HepG2 (cell line): ENCODE measurements around the gene ENPP7. TPM values are rescaled to one million over a fixed set of nuclear protein-coding genes. Genes with fewer than 3 reads are reported as not detected.

Experiments
- ADNP ChIP-seq: sonication (generic); formaldehyde crosslinking; IDR thresholded peaks from 2 replicates; pipeline ENCODE4 v1.4.0; 2020; ENCODE audit warnings: missing genetic modification reagents
- DDIT3 ChIP-seq: sonication (generic); formaldehyde crosslinking; IDR thresholded peaks from 2 replicates; pipeline ENCODE4 v1.4.0; 2020; ENCODE audit warnings: mild to moderate bottlenecking, missing genetic modification reagents
- E2F1 ChIP-seq: sonication (generic); formaldehyde crosslinking; IDR thresholded peaks from 2 replicates; pipeline ENCODE4 v1.5.0; 2020; ENCODE audit warnings: missing genetic modification reagents
- KLF12 ChIP-seq: sonication (generic); formaldehyde crosslinking; IDR thresholded peaks from 2 replicates; pipeline ENCODE4 v1.4.0; 2020; ENCODE audit warnings: missing genetic modification reagents, borderline replicate concordance
- LCORL ChIP-seq, 2 experiments: fragments of 450-650 bp in 1 of 2; sonication (generic) in 1 of 2; formaldehyde crosslinking in 1 of 2; IDR thresholded peaks; 2 replicates each; pipeline versions ENCODE4 v1.5.0 to v1.6.1; 2017 to 2020; ENCODE audit warnings: antibody characterized with exemption in 1 of 2, missing genetic modification reagents in 1 of 2
- MAFF ChIP-seq: IDR thresholded peaks from 2 replicates; pipeline ENCODE4 v1.6.1; 2011; ENCODE audit warnings: low read depth, low read length, improper control_type of control experiment
- MBD4 ChIP-seq: IDR thresholded peaks from 2 replicates; pipeline ENCODE4 v1.6.1; 2012; ENCODE audit warnings: low read length, inconsistent platforms, borderline replicate concordance
- MTA1 ChIP-seq: sonication (generic); formaldehyde crosslinking; IDR thresholded peaks from 2 replicates; pipeline ENCODE4 v1.4.0; 2020; ENCODE audit warnings: missing genetic modification reagents, mild to moderate bottlenecking, borderline replicate concordance
- NPAS2 ChIP-seq: sonication (generic); formaldehyde crosslinking; IDR thresholded peaks from 2 replicates; pipeline ENCODE4 v1.8.0; 2022; ENCODE audit warnings: mild to moderate bottlenecking, missing genetic modification reagents, borderline replicate concordance
- POLR2G ChIP-seq: fragments of 200-400 bp; formaldehyde crosslinking; IDR thresholded peaks from 2 replicates; pipeline ENCODE4 v1.6.1; 2018; ENCODE audit warnings: mild to moderate bottlenecking, low read depth, low read length, moderate library complexity
- RBAK ChIP-seq: sonication (generic); formaldehyde crosslinking; IDR thresholded peaks from 2 replicates; pipeline ENCODE4 v1.5.1; 2020; ENCODE audit warnings: mild to moderate bottlenecking, missing genetic modification reagents
- SP4 ChIP-seq: sonication (generic); formaldehyde crosslinking; IDR thresholded peaks from 2 replicates; pipeline ENCODE4 v1.8.1; 2023; ENCODE audit warnings: mild to moderate bottlenecking, missing genetic modification reagents
- STAG1 ChIP-seq: sonication (generic); formaldehyde crosslinking; IDR thresholded peaks from 2 replicates; pipeline ENCODE4 v1.4.0; 2020; ENCODE audit warnings: missing genetic modification reagents
- THAP8 ChIP-seq: sonication (generic); formaldehyde crosslinking; IDR thresholded peaks from 2 replicates; pipeline ENCODE4 v1.5.1; 2020; ENCODE audit warnings: missing genetic modification reagents, mild to moderate bottlenecking, borderline replicate concordance
- THRA ChIP-seq: sonication (generic); formaldehyde crosslinking; IDR thresholded peaks from 2 replicates; pipeline ENCODE4 v1.4.0; 2020; ENCODE audit warnings: missing genetic modification reagents, borderline replicate concordance
- YEATS4 ChIP-seq: sonication (generic); formaldehyde crosslinking; IDR thresholded peaks from 2 replicates; pipeline ENCODE4 v1.4.0; 2020; ENCODE audit warnings: missing genetic modification reagents, borderline replicate concordance
- ZNF333 ChIP-seq: sonication (generic); formaldehyde crosslinking; IDR thresholded peaks from 2 replicates; pipeline ENCODE4 v1.4.0; 2020; ENCODE audit warnings: mild to moderate bottlenecking, missing genetic modification reagents, borderline replicate concordance
- ZNF414 ChIP-seq: sonication (generic); formaldehyde crosslinking; IDR thresholded peaks from 2 replicates; pipeline ENCODE4 v1.5.0; 2020; ENCODE audit warnings: missing genetic modification reagents
- ZNF556 ChIP-seq: sonication (generic); formaldehyde crosslinking; IDR thresholded peaks from 2 replicates; pipeline ENCODE4 v1.4.0; 2020; ENCODE audit warnings: mild to moderate bottlenecking, missing genetic modification reagents, borderline replicate concordance
- ZNF563 ChIP-seq: sonication (generic); formaldehyde crosslinking; IDR thresholded peaks from 2 replicates; pipeline ENCODE4 v1.8.0; 2022; ENCODE audit warnings: mild to moderate bottlenecking, moderate library complexity, missing genetic modification reagents
- ZNF720 ChIP-seq: sonication (generic); formaldehyde crosslinking; IDR thresholded peaks from 2 replicates; pipeline ENCODE4 v1.4.0; 2020; ENCODE audit warnings: missing genetic modification reagents
- ZNF790 ChIP-seq: sonication (generic); formaldehyde crosslinking; IDR thresholded peaks from 2 replicates; pipeline ENCODE4 v1.8.0; 2022; ENCODE audit warnings: missing genetic modification reagents, mild to moderate bottlenecking, borderline replicate concordance
- ZNF792 ChIP-seq: IDR thresholded peaks from 2 replicates; pipeline ENCODE4 v1.6.1; 2016
- ZSCAN5A ChIP-seq: sonication (generic); formaldehyde crosslinking; IDR thresholded peaks from 2 replicates; pipeline ENCODE4 v1.8.0; 2022; ENCODE audit warnings: mild to moderate bottlenecking, missing genetic modification reagents, borderline replicate concordance
- polyA plus RNA-seq, 8 experiments: library from polyadenylated mRNA; depleted of rRNA in 3 of 8; stranded (reverse) in 7 of 8; unstranded in 1 of 8; fragments of >200 nt; fragmentation: Illumina TruSeq in 4 of 8; extraction: Trizol in 4 of 8; gene quantifications; 2 replicates each; pipeline versions ENCODE4 v1.2.1 to v1.2.3, GENCODE V29; 2011 to 2016; ENCODE audit warnings: low read depth in 4 of 8, missing spikeins in 1 of 8, mixed read lengths in 1 of 8; ENCODE audit not compliant: insufficient read depth in 1 of 8
- total RNA-seq, 5 experiments: library from RNA; depleted of rRNA; stranded (reverse); fragments of >200 nt; fragmentation: Illumina TruSeq; extraction: Trizol; gene quantifications; 2 replicates each; pipeline ENCODE4 v1.2.3, GENCODE V29; 2016; ENCODE audit warnings: low read depth in 1 of 5

ENPP7 gene
- total and polyA plus RNA-seq, 2 of the 13 experiments (the other 11 are each of a cell fraction or from before 2014, with no cell fraction given), result 1.1 to 2.2 TPM

- TF ChIP-seq STAG1 (CRISPR knock-in tag) (peak; percentile 13; the same call in 1 of the 2 replicates), ZNF563 (peak; percentile 52), MTA1 (CRISPR knock-in tag) (no peak), MBD4 (no peak), ZNF556 (no peak), MAFF (no peak), ZNF790 (no peak), ZNF792 (CRISPR knock-in tag) (peak; percentile 67; the same call in 1 of the 2 replicates), LCORL (IDR thresholded peaks at IDR 0.05) (no peak), LCORL (CRISPR knock-in tag; IDR thresholded peaks at IDR 0.05) (peak; percentile 99), NPAS2 (CRISPR knock-in tag) (no peak), YEATS4 (CRISPR knock-in tag) (peak; percentile 54; the same call in 1 of the 2 replicates), POLR2G (peak; percentile 53; the same call in 1 of the 2 replicates), THRA (peak; percentile 76), E2F1 (no peak), ZNF333 (CRISPR knock-in tag) (peak; percentile 56; the same call in 1 of the 2 replicates), DDIT3 (no peak), KLF12 (CRISPR knock-in tag) (peak; percentile 98), SP4 (peak; percentile 78), THAP8 (CRISPR knock-in tag) (no peak), ZSCAN5A (CRISPR knock-in tag) (no peak), ZNF720 (CRISPR knock-in tag) (0 out of 2 replicates have a peak, but pooled peaks have one; percentile 88), ZNF414 (peak; percentile 87), RBAK (CRISPR knock-in tag) (peak; percentile 50; the same call in 1 of the 2 replicates), ADNP (CRISPR knock-in tag) (no peak)
Observed at GRCh38 chr17:79742951-79743476, 12.3 kb downstream of the ENPP7 start (continued).
